ENCODE results near the gene PRIMPOL.

GRCh38 chr4:184699941-184700340 lies 50.4 kb downstream of the PRIMPOL start:
- TF ChIP-seq, protein P1, sequence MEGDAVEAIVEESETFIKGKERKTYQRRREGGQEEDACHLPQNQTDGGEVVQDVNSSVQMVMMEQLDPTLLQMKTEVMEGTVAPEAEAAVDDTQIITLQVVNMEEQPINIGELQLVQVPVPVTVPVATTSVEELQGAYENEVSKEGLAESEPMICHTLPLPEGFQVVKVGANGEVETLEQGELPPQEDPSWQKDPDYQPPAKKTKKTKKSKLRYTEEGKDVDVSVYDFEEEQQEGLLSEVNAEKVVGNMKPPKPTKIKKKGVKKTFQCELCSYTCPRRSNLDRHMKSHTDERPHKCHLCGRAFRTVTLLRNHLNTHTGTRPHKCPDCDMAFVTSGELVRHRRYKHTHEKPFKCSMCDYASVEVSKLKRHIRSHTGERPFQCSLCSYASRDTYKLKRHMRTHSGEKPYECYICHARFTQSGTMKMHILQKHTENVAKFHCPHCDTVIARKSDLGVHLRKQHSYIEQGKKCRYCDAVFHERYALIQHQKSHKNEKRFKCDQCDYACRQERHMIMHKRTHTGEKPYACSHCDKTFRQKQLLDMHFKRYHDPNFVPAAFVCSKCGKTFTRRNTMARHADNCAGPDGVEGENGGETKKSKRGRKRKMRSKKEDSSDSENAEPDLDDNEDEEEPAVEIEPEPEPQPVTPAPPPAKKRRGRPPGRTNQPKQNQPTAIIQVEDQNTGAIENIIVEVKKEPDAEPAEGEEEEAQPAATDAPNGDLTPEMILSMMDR (IDR thresholded peaks at IDR 0.05; ENCODE audit: borderline replicate concordance, extremely low read depth, low read length, poor library complexity, severe bottlenecking): no peak
- no peak for TF ChIP-seq EZH2 (IDR thresholded peaks at IDR 0.05; ENCODE audit: borderline replicate concordance, low read depth, low read length, severe bottlenecking)
